PC-9 (cell line): ENCODE measurements around the gene CTNNA3. TPM values are rescaled to one million over a fixed set of nuclear protein-coding genes. Genes with fewer than 3 reads are reported as not detected.
A peak's percentile ranks its signal among the peaks of the same experiment; 100 is the strongest.

Source experiments
- BruUV-seq: library from RNA; stranded (reverse); fragments of 400-500 nt; replicated peaks from 2 replicates; lab custom pipeline; 2021; lab: Mats Ljungman, UMichigan
- CTCF ChIA-PET: fragments of 300-600 bp; sonication (Branson Sonifier 250); formaldehyde crosslinking; loops from one replicate; lab custom pipeline; 2022; ENCODE audit warnings: antibody characterized with exemption; lab: Charles Lee
- POLR2A ChIA-PET: fragments of 300-600 bp; sonication (Branson Sonifier 250); formaldehyde crosslinking; loops from one replicate; lab custom pipeline; 2022; ENCODE audit warnings: antibody characterized with exemption; ENCODE audit not compliant: unreplicated experiment; lab: Charles Lee
- DNase-seq, 2 experiments: peaks; one replicate each; pipeline versions ENCODE4 v3.0.0 to v3.0.0-alpha.2; 2015 to 2022; ENCODE audit warnings: mixed read lengths in 1 of 2
- H2AFZ ChIP-seq: fragments of 200-600 bp; sonication (generic); 2 replicates; pipeline ENCODE4 v1.8.1; 2017; ENCODE audit warnings: antibody characterized with exemption
- H3F3A ChIP-seq: fragments of 200-600 bp; sonication (generic); 2 replicates; pipeline ENCODE4 v1.8.1; 2017; ENCODE audit warnings: antibody characterized with exemption, mild to moderate bottlenecking, low read depth; ENCODE audit not compliant: insufficient read depth
- H3K27ac ChIP-seq: fragments of 200-600 bp; sonication (generic); 2 replicates; pipeline ENCODE4 v1.6.1; 2016; ENCODE audit warnings: mixed run types
- H3K27me3 ChIP-seq: fragments of 200-600 bp; sonication (generic); 2 replicates; pipeline ENCODE4 v1.6.1; 2016; ENCODE audit warnings: low read depth, mixed run types; ENCODE audit not compliant: insufficient read depth
- H3K36me3 ChIP-seq: fragments of 200-600 bp; sonication (generic); 2 replicates; pipeline ENCODE4 v1.6.1; 2016; ENCODE audit warnings: low read depth, mixed run types
- H3K4me1 ChIP-seq: fragments of 200-600 bp; sonication (generic); replicated peaks from 2 replicates; pipeline ENCODE4 v1.6.1; 2016; ENCODE audit warnings: mixed run types; ENCODE audit not compliant: insufficient read depth
- H3K4me2 ChIP-seq: fragments of 200-600 bp; sonication (generic); 2 replicates; pipeline ENCODE4 v1.6.1; 2017; ENCODE audit warnings: mixed run types
- H3K4me3 ChIP-seq: fragments of 200-600 bp; sonication (generic); 2 replicates; pipeline ENCODE4 v1.6.1; 2016; ENCODE audit warnings: mixed run types
- H3K79me2 ChIP-seq: fragments of 200-600 bp; sonication (generic); 2 replicates; pipeline ENCODE4 v1.6.1; 2017; ENCODE audit warnings: low read depth, mixed run types
- H3K9me2 ChIP-seq: fragments of 200-600 bp; sonication (generic); 2 replicates; pipeline ENCODE4 v1.8.1; 2017; ENCODE audit warnings: mild to moderate bottlenecking; ENCODE audit not compliant: insufficient read depth
- H3K9me3 ChIP-seq: fragments of 200-600 bp; sonication (generic); 2 replicates; pipeline ENCODE4 v1.8.1; 2016; ENCODE audit warnings: low read depth; ENCODE audit not compliant: insufficient read depth
- H4K20me1 ChIP-seq: fragments of 200-600 bp; sonication (generic); 2 replicates; pipeline ENCODE4 v1.8.1; 2017; ENCODE audit not compliant: insufficient read depth
- EZH2 ChIP-seq: fragments of 200-600 bp; sonication (generic); IDR thresholded peaks from 2 replicates; pipeline ENCODE4 v1.8.0; 2017; ENCODE audit warnings: antibody characterized with exemption, low read depth
- intact Hi-C: fragments of 100-400 bp; cut with micrococcal nuclease; formaldehyde crosslinking; loops from one replicate; pipeline ENCODE4 v1.10.0; 2022; ENCODE audit not compliant: unreplicated experiment
- total RNA-seq: library from RNA; stranded (reverse); gene quantifications from 2 replicates; pipeline ENCODE4 v1.2.3, GENCODE V29; 2021
- TF ChIP-seq, protein P1 (sequence below): fragments of 200-600 bp; sonication (generic); conservative IDR thresholded peaks from 2 replicates; pipeline ENCODE4 v1.6.1; 2017; ENCODE audit warnings: mixed run types, antibody characterized with exemption, mild to moderate bottlenecking, moderate library complexity

CTNNA3 gene
- total RNA-seq, 1 experiment from 2014 or later, result not detected

DNA sequence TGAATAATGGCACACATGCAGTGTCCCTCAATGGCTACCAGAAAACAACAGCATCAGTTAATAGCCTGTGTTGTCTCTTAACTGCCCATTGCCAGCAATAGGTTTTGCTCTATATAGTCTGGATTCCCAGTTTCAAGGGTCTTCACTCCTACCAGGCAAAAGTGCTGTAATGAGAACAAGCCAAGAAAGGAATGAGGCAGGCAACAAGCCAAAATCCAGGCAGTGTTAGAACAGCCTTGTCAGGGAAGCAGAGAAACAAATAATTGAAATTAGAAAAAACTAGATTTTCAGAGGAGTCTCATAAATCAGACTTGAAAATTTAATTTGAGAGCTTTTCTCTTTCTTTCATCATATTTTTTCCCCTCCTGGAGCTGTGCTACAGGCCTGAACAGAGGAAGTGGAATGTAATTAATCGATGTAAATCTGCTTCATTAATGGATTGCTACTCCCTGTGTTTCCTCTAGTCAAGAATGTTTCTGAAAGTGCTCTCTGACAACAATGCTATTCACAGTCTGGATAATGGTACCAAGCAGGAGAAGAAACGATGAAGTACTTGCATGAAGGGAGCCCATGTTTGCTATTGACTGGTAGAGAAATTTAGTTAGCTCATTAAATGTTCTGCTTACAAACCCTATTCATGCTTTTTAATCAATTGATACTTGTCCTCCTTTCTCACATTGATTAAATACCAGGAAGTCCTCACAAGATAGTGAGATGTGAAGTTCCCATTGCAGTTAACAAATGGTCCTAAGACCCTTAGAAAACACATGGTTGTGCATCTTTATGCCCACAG is 972.2 kb downstream of the CTNNA3 start:
- CTCF ChIA-PET, result no interaction called here
- POLR2A ChIA-PET, result no interaction called here

DNA sequence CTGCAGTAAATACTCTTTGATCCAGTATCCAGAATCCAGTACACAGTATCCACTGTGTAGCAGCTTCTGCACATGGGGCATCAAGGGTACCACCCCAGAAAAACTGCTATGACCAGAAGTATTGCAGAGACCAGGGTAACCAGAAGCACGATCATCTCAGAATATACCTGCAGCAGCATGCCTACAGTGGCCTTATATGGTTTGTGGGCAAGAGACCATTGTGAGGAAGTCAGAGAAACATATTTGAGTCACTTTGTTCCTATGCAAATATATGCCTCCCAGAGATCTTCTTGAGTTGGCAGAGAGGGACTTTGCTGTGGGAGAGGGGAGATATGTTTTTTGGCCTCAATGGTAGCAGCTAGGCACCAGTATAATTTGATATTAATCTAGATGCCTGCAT is 976.5 kb downstream of the CTNNA3 start:
- intact Hi-C loops, result no loop called here
- DNase-seq, result no peak
- POLR2A ChIA-PET, result no interaction called here
- no TSS peak for BruUV-seq
- H3F3A ChIP-seq, result no peaks in the 10 kb centered on the region
- no peaks in the 10 kb centered on the region for H3K27me3 ChIP-seq
- H4K20me1 ChIP-seq, result no peaks in the 10 kb centered on the region; the same call in 1 of the 2 replicates
- H3K4me3 ChIP-seq, result no peak overlapping the region
- H3K27ac ChIP-seq, result no peak overlapping the region
- H2AFZ ChIP-seq, result no peak overlapping the region
- no peaks in the 10 kb centered on the region for H3K9me2 ChIP-seq
- TF ChIP-seq, protein P1, sequence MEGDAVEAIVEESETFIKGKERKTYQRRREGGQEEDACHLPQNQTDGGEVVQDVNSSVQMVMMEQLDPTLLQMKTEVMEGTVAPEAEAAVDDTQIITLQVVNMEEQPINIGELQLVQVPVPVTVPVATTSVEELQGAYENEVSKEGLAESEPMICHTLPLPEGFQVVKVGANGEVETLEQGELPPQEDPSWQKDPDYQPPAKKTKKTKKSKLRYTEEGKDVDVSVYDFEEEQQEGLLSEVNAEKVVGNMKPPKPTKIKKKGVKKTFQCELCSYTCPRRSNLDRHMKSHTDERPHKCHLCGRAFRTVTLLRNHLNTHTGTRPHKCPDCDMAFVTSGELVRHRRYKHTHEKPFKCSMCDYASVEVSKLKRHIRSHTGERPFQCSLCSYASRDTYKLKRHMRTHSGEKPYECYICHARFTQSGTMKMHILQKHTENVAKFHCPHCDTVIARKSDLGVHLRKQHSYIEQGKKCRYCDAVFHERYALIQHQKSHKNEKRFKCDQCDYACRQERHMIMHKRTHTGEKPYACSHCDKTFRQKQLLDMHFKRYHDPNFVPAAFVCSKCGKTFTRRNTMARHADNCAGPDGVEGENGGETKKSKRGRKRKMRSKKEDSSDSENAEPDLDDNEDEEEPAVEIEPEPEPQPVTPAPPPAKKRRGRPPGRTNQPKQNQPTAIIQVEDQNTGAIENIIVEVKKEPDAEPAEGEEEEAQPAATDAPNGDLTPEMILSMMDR, result no peak
- no peak for TF ChIP-seq EZH2
- no peaks in the 10 kb centered on the region for H3K36me3 ChIP-seq
- no peak overlapping the region for H3K4me2 ChIP-seq
- H3K4me1 ChIP-seq, result no peaks in the 10 kb centered on the region
- CTCF ChIA-PET, result no interaction called here
- H3K79me2 ChIP-seq, result no peaks in the 10 kb centered on the region
- H3K9me3 ChIP-seq, result no peaks in the 10 kb centered on the region

More for the DNA sequence above, 972.2 kb downstream of the CTNNA3 start:
- Histone ChIP-seq H3K9me3 (no peaks in the 10 kb centered on the region), H3K4me2 (no peak overlapping the region), H4K20me1 (no peaks in the 10 kb centered on the region; the same call in 1 of the 2 replicates), H3K4me1 (no peaks in the 10 kb centered on the region), H2AFZ (no peak overlapping the region), H3K4me3 (no peak overlapping the region), H3F3A (no peaks in the 10 kb centered on the region), H3K27me3 (no peaks in the 10 kb centered on the region), H3K36me3 (no peaks in the 10 kb centered on the region), H3K27ac (no peak overlapping the region), H3K9me2 (no peaks in the 10 kb centered on the region), H3K79me2 (no peaks in the 10 kb centered on the region)
- intact Hi-C loops, result no loop called here
- no TSS peak for BruUV-seq
- TF ChIP-seq, protein P1, result no peak
- TF ChIP-seq EZH2, result no peak
- DNase-seq, result no peak

DNA sequence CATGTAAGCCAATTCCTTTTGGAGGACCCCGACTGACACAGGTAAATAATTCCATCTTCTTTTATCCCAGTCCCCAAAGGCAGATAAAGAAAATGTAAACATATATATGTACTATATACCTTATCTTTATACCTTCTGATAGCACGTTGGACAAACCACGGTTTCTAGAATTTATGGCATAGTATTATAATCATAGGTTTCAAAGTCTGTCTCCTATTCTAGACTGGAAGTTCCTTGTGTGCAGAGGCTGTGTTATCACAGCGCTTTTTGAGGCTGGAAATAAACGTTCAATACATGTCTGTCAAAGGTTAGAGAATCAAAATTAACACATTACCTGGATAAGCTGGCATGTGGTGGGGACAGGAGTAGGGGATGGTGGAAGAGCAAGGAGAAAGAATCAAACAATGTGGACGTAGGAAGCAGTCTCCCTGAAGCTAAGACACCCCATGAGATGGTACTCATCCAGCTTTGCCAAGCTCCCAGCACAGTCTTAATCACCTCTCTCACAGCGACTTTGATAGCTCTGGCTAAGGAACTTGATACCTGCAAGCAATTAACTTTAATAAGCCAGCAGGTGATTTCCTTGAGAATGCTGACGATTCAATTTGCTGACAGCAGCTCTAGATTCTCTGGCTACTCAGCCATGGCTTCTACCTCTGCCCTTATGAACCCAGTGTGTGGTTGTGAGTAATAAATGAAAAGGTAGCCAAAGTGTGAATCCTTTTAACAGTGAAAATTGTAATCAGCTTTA is 978.6 kb downstream of the CTNNA3 start:
- Histone ChIP-seq H3F3A (no peaks in the 10 kb centered on the region), H3K36me3 (no peaks in the 10 kb centered on the region), H3K27me3 (no peaks in the 10 kb centered on the region), H2AFZ (0 out of 2 replicates have a peak overlapping the region, but pooled peaks have one; percentile 33), H3K4me3 (no peak overlapping the region), H3K4me1 (no peaks in the 10 kb centered on the region), H3K9me2 (no peaks in the 10 kb centered on the region), H3K9me3 (no peaks in the 10 kb centered on the region), H3K27ac (no peak overlapping the region), H3K79me2 (no peaks in the 10 kb centered on the region), H4K20me1 (no peaks in the 10 kb centered on the region; the same call in 1 of the 2 replicates), H3K4me2 (no peak overlapping the region)
- ChIA-PET CTCF (no interaction called here), POLR2A (no interaction called here)
- intact Hi-C loops, result no loop called here
- TF ChIP-seq, protein P1, result no peak
- TF ChIP-seq EZH2, result no peak
- BruUV-seq, result no TSS peak
- DNase-seq, result no peak
